IPS-15b (cell line): ENCODE data around the gene FRMD4B.
A peak's percentile ranks its signal among the peaks of the same experiment; 100 is the strongest.

Source experiments
- H3K27me3 ChIP-seq: one replicate; pipeline ENCODE4 v1.6.1; 2013; ENCODE audit warnings: low read length; ENCODE audit not compliant: control insufficient read depth, insufficient read depth
- H3K36me3 ChIP-seq: one replicate; pipeline ENCODE4 v1.6.1; 2013; ENCODE audit warnings: low read length; ENCODE audit not compliant: control insufficient read depth, insufficient read depth
- H3K4me1 ChIP-seq: one replicate; pipeline ENCODE4 v1.6.1; 2013; ENCODE audit warnings: mild to moderate bottlenecking, low read length; ENCODE audit not compliant: control insufficient read depth, insufficient read depth
- H3K4me3 ChIP-seq: one replicate; pipeline ENCODE4 v1.5.1; 2013; ENCODE audit warnings: low read depth, low read length
- H3K9ac ChIP-seq: one replicate; pipeline ENCODE4 v1.6.1; 2013; ENCODE audit warnings: low read depth, mild to moderate bottlenecking, low read length
- H3K9me3 ChIP-seq: one replicate; pipeline ENCODE4 v1.6.1; 2013; ENCODE audit warnings: mild to moderate bottlenecking, low read length; ENCODE audit not compliant: control insufficient read depth, insufficient read depth

Gene FRMD4B

DNA sequence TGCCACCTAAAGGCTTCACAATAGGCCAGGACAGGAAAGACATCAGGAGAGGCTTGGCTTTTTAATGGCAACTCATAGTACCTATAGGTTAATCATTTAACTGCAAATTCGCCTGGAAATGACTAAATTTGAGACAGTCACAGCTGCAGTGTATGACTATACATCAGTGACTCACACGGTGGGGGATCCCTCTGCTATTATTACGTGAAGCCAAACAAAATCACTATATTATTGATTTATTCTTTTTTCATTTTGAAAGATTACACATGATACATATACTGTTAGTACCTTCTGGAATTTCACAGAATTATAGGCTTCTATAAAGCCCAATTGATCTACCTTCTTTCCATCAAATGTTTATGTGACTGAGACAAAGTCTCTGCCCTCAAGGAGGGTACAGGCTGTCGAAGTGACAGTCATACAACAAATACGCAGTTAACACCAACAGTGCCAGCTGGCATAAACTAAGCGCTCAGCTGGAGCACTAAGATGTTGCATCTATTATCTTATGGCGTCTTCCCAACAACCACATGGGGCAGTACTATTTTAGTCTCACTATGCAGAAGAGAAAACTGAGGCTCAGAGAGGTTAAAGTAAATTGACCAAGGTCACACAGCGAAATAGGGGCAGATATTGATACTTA is 181.5 kb downstream of the FRMD4B start:
- Histone ChIP-seq H3K9ac (no peak overlapping the region), H3K36me3 (no peaks in the 10 kb centered on the region), H3K9me3 (no peaks in the 10 kb centered on the region), H3K4me3 (no peak overlapping the region), H3K27me3 (no peaks in the 10 kb centered on the region), H3K4me1 (peaks cover 7% of the 10 kb centered on the region)

DNA sequence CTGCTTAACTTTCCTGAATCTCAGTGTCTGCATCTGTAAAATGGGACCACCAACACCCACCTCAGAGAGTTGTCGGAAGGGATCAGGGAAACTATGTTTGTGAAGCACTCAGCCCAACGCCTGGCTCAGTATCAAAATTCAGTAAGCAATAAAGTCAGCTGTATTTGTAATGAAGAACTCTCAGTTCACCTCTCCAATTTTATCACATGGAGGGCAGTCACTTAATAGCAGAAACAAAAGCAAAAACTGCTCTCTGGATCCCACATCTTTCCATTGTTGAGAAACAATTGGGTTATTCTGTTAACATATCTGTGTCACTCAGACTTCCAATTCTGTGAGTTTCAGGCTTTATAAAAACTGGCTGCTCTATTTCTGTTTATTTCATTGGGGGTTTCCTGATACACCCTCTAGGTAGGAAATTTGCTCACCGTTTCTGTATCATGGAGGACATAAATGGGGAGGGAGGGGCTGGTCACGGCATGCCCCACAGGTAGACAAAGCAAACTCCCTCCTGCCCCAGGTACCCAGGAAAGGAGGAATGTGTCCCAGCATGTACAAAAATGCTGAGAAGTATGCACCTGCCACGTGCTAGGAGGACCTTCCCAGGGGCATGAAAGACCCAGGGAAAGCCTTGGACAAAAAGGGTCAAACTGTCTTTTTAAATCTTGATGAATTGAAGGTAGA is 182.1 kb downstream of the FRMD4B start:
- no peaks in the 10 kb centered on the region for H3K9me3 ChIP-seq
- H3K9ac ChIP-seq, result no peak overlapping the region
- no peak overlapping the region for H3K4me3 ChIP-seq
- peaks cover 7% of the 10 kb centered on the region for H3K4me1 ChIP-seq
- no peaks in the 10 kb centered on the region for H3K27me3 ChIP-seq
- H3K36me3 ChIP-seq, result no peaks in the 10 kb centered on the region

DNA sequence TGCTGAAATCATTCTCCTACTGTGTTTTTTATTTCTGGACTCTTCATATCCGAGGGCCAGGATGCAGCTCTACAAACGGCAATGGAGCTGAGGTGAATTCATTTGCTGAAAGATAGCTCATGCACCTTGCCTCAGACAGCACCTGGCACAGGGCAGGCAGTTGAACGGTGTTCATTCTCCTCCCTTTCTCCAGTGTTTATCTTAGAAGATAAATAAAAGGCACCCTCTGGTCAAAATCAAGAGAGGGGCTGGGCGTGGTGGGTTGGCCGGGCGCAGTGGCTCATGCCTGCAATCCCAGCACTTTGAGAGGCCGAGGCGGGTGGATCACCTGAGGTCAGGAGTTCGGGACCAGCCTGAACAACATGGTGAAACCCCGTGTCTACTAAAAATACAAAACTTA is 184.2 kb downstream of the FRMD4B start:
- no peak overlapping the region for H3K9ac ChIP-seq
- peaks cover 7% of the 10 kb centered on the region for H3K4me1 ChIP-seq
- H3K36me3 ChIP-seq, result no peaks in the 10 kb centered on the region
- no peaks in the 10 kb centered on the region for H3K9me3 ChIP-seq
- H3K4me3 ChIP-seq, result no peak overlapping the region
- no peaks in the 10 kb centered on the region for H3K27me3 ChIP-seq

DNA sequence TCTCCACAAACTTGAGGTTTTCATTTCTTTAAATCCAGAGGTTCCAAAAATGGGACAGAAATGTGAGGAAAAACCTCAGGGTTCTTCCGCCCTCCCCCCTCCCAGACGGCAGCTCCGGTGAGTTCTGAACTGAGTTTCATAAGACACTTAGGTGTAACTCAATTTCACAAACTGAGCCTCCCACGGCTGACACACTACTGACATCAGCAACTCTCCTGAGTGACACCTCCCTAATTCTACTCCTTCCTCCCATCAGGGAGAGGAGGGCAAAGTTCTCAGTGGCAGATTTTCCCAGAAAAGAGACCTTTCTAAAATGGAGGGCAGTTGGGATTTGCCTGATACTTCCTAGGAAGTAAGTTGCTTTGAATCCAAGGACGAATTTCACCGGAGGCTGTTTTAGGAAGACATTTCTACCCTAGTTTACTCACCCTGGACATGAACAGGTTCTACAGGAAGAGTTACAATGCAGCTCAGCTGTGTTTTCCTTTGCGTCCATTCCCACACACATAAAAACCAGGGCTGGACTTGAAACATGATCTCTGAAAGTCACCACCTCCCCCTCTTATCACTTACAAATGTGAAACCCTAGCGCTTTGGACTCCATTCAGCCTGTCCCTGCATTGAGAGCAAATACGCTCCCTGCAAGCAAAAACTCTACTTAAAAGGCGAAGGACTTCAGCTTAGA is 185.4 kb downstream of the FRMD4B start:
- H3K36me3 ChIP-seq, result no peaks in the 10 kb centered on the region
- no peaks in the 10 kb centered on the region for H3K27me3 ChIP-seq
- no peak overlapping the region for H3K9ac ChIP-seq
- peaks cover 7% of the 10 kb centered on the region for H3K4me1 ChIP-seq
- H3K4me3 ChIP-seq, result peak overlapping the region; percentile 10
- no peaks in the 10 kb centered on the region for H3K9me3 ChIP-seq

DNA sequence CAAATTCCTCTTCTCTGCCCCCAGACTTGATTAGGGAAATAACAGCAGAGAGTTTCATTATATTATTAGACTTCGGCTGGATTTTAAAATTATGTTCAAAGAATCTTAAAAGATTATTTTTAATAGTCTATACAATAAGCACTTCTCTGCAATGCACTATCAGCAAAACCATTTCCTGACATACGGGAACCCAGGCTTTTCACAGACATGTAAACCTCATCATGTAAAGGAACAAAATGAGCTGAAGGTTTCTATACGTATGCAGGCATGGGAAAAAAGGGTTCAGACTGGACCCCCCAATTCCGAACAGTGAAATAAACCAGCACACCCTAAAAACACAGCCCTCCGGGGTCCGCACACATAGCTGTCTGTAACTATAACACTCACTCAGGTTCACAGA is 185.9 kb downstream of the FRMD4B start:
- Histone ChIP-seq H3K9ac (no peak overlapping the region), H3K4me1 (peaks cover 7% of the 10 kb centered on the region), H3K9me3 (no peaks in the 10 kb centered on the region), H3K4me3 (no peak overlapping the region), H3K27me3 (no peaks in the 10 kb centered on the region), H3K36me3 (no peaks in the 10 kb centered on the region)

DNA sequence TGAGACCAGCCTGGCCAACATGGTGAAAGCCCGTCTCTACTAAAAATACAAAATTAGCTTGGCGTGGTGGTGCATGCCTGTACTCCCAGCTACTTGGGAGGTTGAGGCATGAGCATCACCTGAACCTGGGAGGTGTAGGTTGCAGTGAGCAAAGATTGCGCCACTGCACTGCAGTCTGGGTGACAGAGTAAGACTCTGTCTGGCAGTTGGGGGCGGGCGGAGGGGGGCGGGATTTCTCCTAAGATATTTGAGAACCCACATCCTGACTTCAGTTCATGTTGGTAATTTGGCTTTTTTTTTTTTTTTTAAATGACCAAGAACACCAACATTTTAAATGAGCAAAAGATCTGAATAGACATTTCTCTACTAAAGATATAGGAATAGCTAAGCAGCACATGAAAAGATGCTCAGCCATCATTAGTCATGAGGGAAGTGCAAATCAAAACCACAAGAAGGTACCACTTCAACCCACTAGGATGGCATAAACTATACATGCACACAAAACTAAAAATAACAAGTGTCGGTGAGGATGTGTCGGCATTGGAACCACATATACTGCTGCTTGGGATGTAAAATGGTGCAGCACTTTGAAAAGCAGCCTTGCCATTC is 187.9 kb downstream of the FRMD4B start:
- Histone ChIP-seq H3K27me3 (no peaks in the 10 kb centered on the region), H3K4me3 (no peak overlapping the region), H3K4me1 (peaks cover 7% of the 10 kb centered on the region), H3K36me3 (no peaks in the 10 kb centered on the region), H3K9me3 (no peaks in the 10 kb centered on the region), H3K9ac (no peak overlapping the region)

DNA sequence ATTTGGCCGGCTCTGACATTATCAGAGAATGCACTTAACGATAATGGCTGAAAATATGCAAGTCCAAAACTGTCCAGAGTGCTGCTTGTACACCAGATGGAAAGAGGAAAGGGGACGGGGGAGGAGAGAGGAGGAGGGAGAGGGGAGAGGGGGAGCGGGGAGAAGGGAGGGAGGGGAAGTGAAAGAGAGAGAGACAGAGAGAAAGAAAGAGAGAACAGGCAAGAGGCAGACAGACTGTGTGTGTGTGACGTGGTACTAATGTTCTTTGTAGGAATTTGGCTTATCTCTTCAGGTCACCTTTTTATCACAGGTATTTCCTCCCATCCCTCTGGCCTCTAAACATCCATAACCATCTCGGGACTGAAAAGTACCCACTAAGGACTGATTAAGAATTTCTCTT is 188.4 kb downstream of the FRMD4B start:
- Histone ChIP-seq H3K36me3 (no peaks in the 10 kb centered on the region), H3K4me1 (peaks cover 7% of the 10 kb centered on the region), H3K27me3 (no peaks in the 10 kb centered on the region), H3K9ac (no peak overlapping the region), H3K4me3 (no peak overlapping the region), H3K9me3 (no peaks in the 10 kb centered on the region)

DNA sequence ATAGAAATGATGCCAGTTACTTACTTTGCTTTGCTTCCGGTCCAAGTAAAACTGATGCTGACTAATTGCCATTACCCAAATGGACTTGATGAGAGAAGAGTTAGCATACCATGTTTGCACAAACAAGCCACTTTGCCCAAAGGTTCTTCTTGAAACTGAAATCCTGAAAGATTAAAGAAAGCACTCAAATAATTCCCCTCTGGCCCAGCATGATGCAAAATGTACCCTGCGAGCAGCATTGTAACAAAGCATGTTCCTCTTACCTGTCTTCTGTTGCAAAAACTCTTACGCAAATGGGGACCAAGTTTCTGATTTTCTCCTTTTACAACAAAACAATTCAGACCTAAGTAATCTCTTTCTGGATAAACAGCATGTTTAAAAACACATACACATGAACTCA is 189.0 kb downstream of the FRMD4B start:
- no peaks in the 10 kb centered on the region for H3K9me3 ChIP-seq
- H3K4me3 ChIP-seq, result no peak overlapping the region
- no peak overlapping the region for H3K9ac ChIP-seq
- H3K4me1 ChIP-seq, result peaks cover 7% of the 10 kb centered on the region
- no peaks in the 10 kb centered on the region for H3K36me3 ChIP-seq
- H3K27me3 ChIP-seq, result no peaks in the 10 kb centered on the region

DNA sequence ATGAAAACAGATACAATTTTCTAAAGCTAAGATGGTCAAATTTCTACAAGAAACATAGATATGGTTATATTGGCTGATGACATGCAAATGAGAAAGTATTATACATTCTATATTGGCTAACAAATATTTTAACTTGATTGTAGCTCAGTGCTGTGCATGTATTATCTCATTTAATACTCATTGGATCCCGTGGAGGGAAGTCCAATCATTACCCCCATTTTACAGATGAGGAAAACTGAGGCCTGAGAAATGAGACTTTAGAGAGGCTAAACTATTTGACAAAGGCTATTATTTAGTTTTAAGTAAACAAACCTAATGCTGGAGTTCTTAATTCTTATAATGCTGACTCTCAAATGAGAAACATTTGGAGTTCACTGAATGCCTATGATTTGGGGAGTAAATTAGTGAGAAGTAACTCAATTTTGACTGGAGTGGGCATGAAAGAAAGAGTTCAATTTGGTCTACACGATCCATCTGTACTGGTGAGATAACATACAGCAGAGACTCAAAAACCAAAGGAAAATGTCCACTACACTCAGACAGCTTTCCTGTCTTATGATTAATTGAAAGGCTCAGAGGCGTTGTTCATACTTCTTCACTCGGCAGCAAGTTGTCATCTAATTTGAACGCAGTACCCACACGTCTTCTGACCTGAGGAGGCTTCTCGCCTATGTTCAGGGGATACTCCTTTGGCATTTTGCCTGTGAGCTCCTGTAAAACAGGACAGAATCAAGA is 191.3 kb downstream of the FRMD4B start:
- no peak overlapping the region for H3K9ac ChIP-seq
- no peaks in the 10 kb centered on the region for H3K9me3 ChIP-seq
- H3K4me3 ChIP-seq, result no peak overlapping the region
- no peaks in the 10 kb centered on the region for H3K4me1 ChIP-seq
- no peaks in the 10 kb centered on the region for H3K27me3 ChIP-seq
- H3K36me3 ChIP-seq, result no peaks in the 10 kb centered on the region

DNA sequence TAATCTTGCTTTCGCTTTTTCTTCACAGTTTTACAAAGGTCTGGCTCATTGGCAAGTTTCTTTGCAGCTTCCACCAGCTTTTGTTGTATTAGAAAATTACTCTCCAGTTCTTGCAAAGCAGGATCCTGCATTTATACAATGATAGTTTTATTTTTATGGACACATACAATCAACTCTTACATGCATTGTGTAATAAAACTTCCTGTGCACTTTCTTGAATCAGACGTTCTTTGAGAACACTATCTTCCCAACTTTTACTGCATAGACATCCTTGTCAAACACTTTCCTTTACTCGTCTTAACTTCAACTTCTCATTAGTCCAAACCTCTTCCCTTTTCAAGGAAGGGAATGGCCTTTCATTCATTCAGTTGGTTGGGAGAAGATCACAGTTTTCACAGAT is 192.1 kb downstream of the FRMD4B start:
- no peaks in the 10 kb centered on the region for H3K36me3 ChIP-seq
- no peak overlapping the region for H3K4me3 ChIP-seq
- no peak overlapping the region for H3K9ac ChIP-seq
- no peaks in the 10 kb centered on the region for H3K4me1 ChIP-seq
- H3K27me3 ChIP-seq, result no peaks in the 10 kb centered on the region
- no peaks in the 10 kb centered on the region for H3K9me3 ChIP-seq

DNA sequence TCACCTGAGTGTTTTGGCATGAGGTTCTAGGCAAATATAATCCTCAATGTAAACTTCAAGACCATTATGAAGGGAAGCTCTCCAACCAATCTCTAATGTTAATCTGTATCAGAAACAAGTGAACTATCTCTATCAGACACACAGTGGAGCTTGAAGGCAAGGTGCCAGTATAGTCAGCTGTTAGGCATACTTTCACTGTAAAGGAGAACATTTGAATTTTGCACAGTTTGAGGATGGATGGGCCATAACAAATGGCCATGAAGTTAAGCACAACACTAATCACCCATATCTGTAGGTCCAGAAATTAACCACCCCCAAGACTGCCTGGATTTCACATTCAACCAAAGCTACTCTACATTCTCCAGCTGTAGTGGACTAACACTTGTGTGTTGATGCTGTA is 194.4 kb downstream of the FRMD4B start:
- H3K27me3 ChIP-seq, result no peaks in the 10 kb centered on the region
- no peak overlapping the region for H3K4me3 ChIP-seq
- no peaks in the 10 kb centered on the region for H3K9me3 ChIP-seq
- no peaks in the 10 kb centered on the region for H3K36me3 ChIP-seq
- H3K9ac ChIP-seq, result no peak overlapping the region
- H3K4me1 ChIP-seq, result no peaks in the 10 kb centered on the region
